Iris pigment epithelial cell (primary cell): Measurements from ENCODE around the gene PADI2.

Experiments used
- DNase-seq: peaks from one replicate; pipeline ENCODE4 v3.0.0-alpha.2; 2011; ENCODE audit warnings: low read depth

PADI2 gene

GRCh38 chr1:17119076-17119772 is at the start of gene PADI2:
Gene PADI2, minus strand, starts transcription at chr1:17119451. Its CDS starts 80 bp downstream, at chr1:17119371.
- peak; percentile 40 for DNase-seq

GRCh38 chr1:17168091-17168876 is 49.0 kb upstream of the PADI2 start:
- DNase-seq: peak; percentile 81

- no peak for DNase-seq
These were observed 48.5 kb upstream of the PADI2 start for GRCh38 chr1:17167786-17168090.

- no peak for DNase-seq
These were observed 48.0 kb upstream of the PADI2 start for GRCh38 chr1:17167041-17167785.

- no peak for DNase-seq
These were observed 46.6 kb upstream of the PADI2 start for GRCh38 chr1:17165823-17166222.

GRCh38 chr1:17163789-17164666 is 44.8 kb upstream of the PADI2 start:
- DNase-seq: no peak

GRCh38 chr1:17163371-17163770 is 44.1 kb upstream of the PADI2 start:
- no peak for DNase-seq

- no peak for DNase-seq
These were observed 43.7 kb upstream of the PADI2 start for GRCh38 chr1:17162941-17163340.

GRCh38 chr1:17161926-17162800 is 42.9 kb upstream of the PADI2 start:
- DNase-seq: no peak

- DNase-seq: peak; percentile 41
These were observed 42.0 kb upstream of the PADI2 start for GRCh38 chr1:17161137-17161740.

GRCh38 chr1:17158961-17159360 is 39.7 kb upstream of the PADI2 start:
- no peak for DNase-seq

GRCh38 chr1:17156108-17156507 is 36.9 kb upstream of the PADI2 start:
- peak; percentile 43 for DNase-seq

- peak; percentile 14 for DNase-seq
These were observed 36.1 kb upstream of the PADI2 start for GRCh38 chr1:17155257-17155920.

- no peak for DNase-seq
These were observed 30.5 kb upstream of the PADI2 start for GRCh38 chr1:17149771-17150170.

- DNase-seq: peak; percentile 42
These were observed 29.8 kb upstream of the PADI2 start for GRCh38 chr1:17148950-17149608.

GRCh38 chr1:17145648-17146047 is 26.4 kb upstream of the PADI2 start:
- DNase-seq: no peak

- no peak for DNase-seq
These were observed 24.5 kb upstream of the PADI2 start for GRCh38 chr1:17143760-17144159.

- no peak for DNase-seq
These were observed 22.4 kb upstream of the PADI2 start for GRCh38 chr1:17141441-17142197.

- no peak for DNase-seq
These were observed 21.0 kb upstream of the PADI2 start for GRCh38 chr1:17140279-17140678.
